ENCODE results near the gene TUBB3. TPM values are rescaled to one million over a fixed set of nuclear protein-coding genes. Genes with fewer than 3 reads are reported as not detected.

Gene TUBB3
- total RNA-seq, 1 experiment from 2014 or later: 164 TPM

- no peak overlapping the region for H2BK120ac ChIP-seq (ENCODE audit: low read depth, low read length, poor library complexity, severe bottlenecking)
- H3K23me2 ChIP-seq (ENCODE audit: insufficient read length, low read depth, low read length, poor library complexity, severe bottlenecking): no peaks in the 10 kb centered on the region
- no peak overlapping the region for H3K4ac ChIP-seq (ENCODE audit: low read depth, low read length)
- DNase-seq: no peak
- no peak overlapping the region for H4K8ac ChIP-seq (replicated peaks; ENCODE audit: insufficient read length, low read depth, low read length)
- Mint-ChIP-seq H3K27ac (no peak overlapping the region), H3K9me3 (peaks cover 2 to 7% of the 10 kb centered on the region in 2 experiments; a peak in 3 of 5 replicates), H3K4me3 (peak overlapping the region in 1 of 2 experiments; percentile 44; a peak in 1 of 5 replicates), H3K4me1 (peaks cover 2 to 5% of the 10 kb centered on the region in 2 experiments; a peak in 2 of 4 replicates), H3K27me3 (ENCODE audit: low read depth) (no peaks in the 10 kb centered on the region), H3K36me3 (ENCODE audit: insufficient read depth in 1 of 3, low read depth in 3 of 3) (peaks cover 16 to 31% (median 24%) of the 10 kb centered on the region in 3 experiments; a peak in 6 of 7 replicates)
- no peak overlapping the region for H4K91ac ChIP-seq (ENCODE audit: insufficient read length, low read depth, low read length)
- peaks cover under 1% of the 10 kb centered on the region for H3K9me3 ChIP-seq (ENCODE audit: control insufficient read depth, low read depth, low read length)
- no peak overlapping the region for H3K4me2 ChIP-seq (ENCODE audit: insufficient read depth, insufficient read length, low read length)
- no peak overlapping the region for H2BK12ac ChIP-seq (ENCODE audit: insufficient read length, low read depth, low read length)
- no peaks in the 10 kb centered on the region for H4K20me1 ChIP-seq (ENCODE audit: control insufficient read depth, insufficient read depth, insufficient read length)
- H3K18ac ChIP-seq (ENCODE audit: insufficient read length, low read depth, low read length): no peak overlapping the region
- no CpG with 5 or more reads among the region's 13 CpGs for WGBS (ENCODE audit: extremely low coverage, insufficient read length, low lambda C conversion rate)
- H3K23ac ChIP-seq (ENCODE audit: insufficient read length, low read depth, low read length): no peak overlapping the region
- no peak overlapping the region for H2AK5ac ChIP-seq (ENCODE audit: insufficient read length, low read length)
- H3K27me3 ChIP-seq (ENCODE audit: insufficient read depth, low read length): no peaks in the 10 kb centered on the region
- no peaks in the 10 kb centered on the region for H3K79me2 ChIP-seq (ENCODE audit: insufficient read depth, low read length)
- no peak overlapping the region for H3K56ac ChIP-seq (ENCODE audit: insufficient read length, low read depth, low read length)
- no peak overlapping the region for H3T11ph ChIP-seq (ENCODE audit: low read length)
- no peak overlapping the region for H3K9ac ChIP-seq (ENCODE audit: extremely low read depth, insufficient read length, low read length)
- no peak overlapping the region for H4K5ac ChIP-seq (ENCODE audit: insufficient read length, low read depth, low read length)
- H2BK15ac ChIP-seq (ENCODE audit: low read depth, low read length): no peak overlapping the region
- no peak for TF ChIP-seq CTCF (conservative IDR thresholded peaks at IDR 0.05)
- no peak overlapping the region for H2BK20ac ChIP-seq (ENCODE audit: low read depth, low read length, poor library complexity, severe bottlenecking)
- no peak overlapping the region for H3K27ac ChIP-seq (ENCODE audit: insufficient read length, low read depth, low read length)
- H3K4me1 ChIP-seq (ENCODE audit: insufficient read depth, low read length): no peaks in the 10 kb centered on the region
- no peak overlapping the region for H2AFZ ChIP-seq (ENCODE audit: low read length)
- H2BK5ac ChIP-seq (ENCODE audit: insufficient read length, low read length): no peak overlapping the region
- no peak overlapping the region for H3K14ac ChIP-seq (ENCODE audit: insufficient read depth, low read length)
- H3K79me1 ChIP-seq (ENCODE audit: insufficient read depth, low read depth, low read length, poor library complexity, severe bottlenecking): no peaks in the 10 kb centered on the region
Measured at GRCh38 chr16:89912143-89912542, 11.0 kb upstream of the TUBB3 start.
